NCI-H1694 treated with DMSO at 0.1 percent for 48 hours (cell line): ENCODE measurements around the gene SLC5A10.
A peak's percentile ranks its signal among the peaks of the same experiment; 100 is the strongest.

Experiments
- DNase-seq: peaks from one replicate; lab custom pipeline; 2025; lab: John Stamatoyannopoulos, UW

Gene SLC5A10

GRCh38 chr17:18985475-18985874 is 33.5 kb downstream of the SLC5A10 start:
- no peak for DNase-seq

DNA sequence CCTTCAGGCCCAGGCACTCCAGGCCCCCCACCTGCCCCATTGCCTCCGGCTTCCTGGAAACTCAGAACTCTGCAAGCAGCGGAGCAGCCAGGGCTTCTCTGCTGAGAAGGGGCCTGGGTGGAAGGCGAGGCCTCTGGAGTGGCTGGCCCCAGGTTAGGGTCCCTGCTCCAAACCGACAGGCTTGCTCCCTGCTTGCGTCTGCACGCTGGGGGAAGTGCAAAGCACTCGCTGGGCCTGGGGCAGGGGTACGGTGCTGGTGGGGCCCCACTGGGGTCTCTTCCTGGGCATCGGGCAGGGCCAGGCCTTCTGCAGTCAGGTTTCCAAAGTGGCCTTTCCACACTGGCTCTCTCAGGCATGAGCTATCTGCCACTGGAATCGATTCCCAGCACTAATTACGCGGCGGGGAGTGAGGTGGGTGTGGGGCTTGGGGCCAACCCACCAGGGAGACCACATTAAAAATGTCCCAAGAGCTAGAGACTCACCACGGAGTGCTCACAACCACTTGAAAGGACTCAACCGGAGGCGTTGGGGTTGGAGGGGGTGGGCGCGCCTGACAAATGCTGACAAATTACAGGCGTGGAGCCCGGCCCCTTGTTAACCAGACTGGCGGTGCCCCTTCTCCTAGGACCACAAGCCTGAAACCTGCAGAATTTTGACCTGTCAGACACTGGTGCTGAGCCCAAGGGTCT is 34.7 kb downstream of the SLC5A10 start:
- no peak for DNase-seq

- peak; percentile 84 for DNase-seq
Observed at GRCh38 chr17:18987230-18987610, 35.3 kb downstream of the SLC5A10 start.

DNA sequence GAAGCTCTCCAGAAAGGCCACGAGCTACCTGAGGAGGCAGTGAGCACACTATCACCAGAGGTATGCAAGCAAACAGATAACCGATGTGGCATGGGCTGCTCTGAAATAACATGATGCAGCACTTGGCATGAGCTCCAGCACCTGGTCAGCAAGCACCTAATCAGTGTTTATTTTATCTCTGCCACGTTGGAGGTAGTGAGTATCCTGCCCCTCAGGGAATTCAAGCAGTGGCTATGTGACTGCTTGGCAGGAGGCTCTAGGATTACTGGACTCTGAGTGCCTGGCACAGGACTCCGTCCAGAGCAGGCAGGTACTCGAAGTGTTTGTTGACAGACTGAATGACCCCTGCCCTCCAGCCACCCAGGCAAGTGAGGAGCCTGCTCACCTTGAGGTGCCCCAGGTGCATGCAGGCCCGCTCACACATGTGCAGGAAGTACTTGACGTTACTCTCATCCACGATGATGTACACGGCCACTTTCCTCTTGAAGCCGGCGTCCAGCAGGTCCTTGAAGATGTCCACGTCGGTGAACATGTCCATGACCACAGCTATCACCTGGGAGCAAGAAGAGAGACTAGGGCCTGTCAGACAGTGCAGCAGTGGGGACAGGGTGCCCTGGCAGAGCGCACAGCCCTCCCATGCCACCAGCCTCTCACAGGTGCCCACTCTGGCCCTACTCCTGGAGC is 36.0 kb downstream of the SLC5A10 start:
- DNase-seq: no peak

- no peak for DNase-seq
Observed at GRCh38 chr17:18988546-18989173, 36.7 kb downstream of the SLC5A10 start.

GRCh38 chr17:18990331-18990730 is 38.4 kb downstream of the SLC5A10 start:
- peak; percentile 96 for DNase-seq

DNA sequence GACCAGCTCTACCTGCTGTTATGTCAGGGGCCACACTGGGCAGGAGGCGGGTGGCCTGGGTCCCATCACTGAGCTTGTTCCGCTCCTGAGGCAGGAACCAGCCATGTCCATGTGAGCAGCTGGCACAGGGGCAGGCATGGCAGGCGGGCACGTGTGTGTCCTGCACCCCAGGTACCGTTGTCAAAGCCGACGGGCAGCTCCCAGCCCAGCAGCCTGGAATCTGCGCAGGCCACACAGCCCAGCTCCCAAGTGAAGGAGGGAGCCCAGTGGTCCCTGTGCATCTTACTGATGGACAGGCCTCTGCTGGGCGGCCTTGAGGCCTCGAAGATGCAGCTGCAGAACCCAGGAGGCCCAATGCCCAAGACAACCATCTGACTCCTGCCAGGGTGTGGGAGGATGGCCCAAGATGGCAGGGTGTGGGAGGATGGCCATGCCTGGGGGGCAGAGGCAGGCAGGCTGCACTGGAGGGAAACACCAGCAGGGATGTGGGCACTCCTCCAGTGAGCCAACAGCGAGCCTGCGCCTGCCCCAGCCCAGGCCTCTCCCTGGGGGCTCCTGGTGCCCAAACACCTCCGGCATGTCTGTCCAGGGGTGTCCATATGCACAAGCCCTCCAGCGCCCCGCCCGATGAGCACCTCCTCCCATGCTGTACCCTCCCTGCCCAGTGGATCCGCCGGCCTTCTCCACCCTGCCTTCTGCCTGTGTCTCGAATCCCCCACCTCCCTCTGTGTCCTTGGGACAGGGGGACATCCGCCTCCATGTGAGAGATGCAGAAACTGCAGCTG is 39.8 kb downstream of the SLC5A10 start:
- DNase-seq: no peak

DNA sequence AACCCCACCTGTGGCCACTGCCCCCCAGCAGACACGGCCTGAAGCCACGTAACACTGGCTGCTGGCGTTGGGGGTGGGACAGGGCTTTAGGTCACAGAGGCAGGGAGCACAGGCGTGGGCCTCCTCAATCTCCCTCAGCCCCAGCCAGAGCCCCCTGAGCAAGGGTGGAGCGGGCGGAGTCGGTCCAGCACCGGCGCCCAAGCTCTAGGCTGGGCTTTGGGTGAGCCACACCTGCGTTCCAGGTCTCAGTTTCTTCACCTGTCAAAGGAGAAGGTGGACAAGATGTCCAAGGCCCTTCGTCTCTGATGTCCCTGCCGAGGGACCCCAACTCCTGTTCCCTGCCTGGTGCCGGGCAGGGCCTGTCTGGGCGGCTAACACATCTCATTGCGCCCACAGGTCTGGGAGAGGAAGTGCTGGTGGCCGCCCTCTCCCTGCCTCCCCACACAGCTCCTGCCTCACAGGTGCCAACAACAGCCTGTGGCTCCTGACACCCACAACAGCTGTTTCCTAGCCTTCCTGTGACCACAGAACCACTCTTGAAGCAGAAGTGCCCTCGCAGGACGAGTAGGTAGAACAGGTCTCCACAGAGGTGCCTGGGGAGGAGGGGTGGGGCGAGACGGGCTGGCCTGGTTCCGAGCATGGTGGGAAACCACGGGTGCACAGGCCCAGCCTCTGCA is 40.6 kb downstream of the SLC5A10 start:
- DNase-seq: no peak

GRCh38 chr17:18993905-18994526 is 42.1 kb downstream of the SLC5A10 start:
- no peak for DNase-seq

DNA sequence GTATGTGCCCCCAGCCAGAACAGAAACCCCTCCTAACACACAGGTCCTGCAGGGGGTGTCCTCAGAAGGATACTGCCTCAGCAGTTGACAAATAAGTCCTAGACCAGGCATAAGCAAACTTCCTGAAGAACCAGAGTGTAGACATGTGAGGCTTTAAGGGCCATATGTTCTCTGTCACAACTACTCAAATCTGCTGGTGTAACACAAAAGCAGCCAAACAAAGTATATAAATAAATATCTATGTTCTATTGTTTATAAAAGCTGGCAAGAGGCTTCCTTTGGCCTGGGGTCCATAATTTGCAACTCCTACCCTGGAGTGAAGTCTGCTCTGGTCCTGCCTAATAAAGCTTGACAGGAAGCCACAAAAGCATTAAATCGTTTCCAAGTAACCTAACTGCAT is 42.7 kb downstream of the SLC5A10 start:
- no peak for DNase-seq

DNA sequence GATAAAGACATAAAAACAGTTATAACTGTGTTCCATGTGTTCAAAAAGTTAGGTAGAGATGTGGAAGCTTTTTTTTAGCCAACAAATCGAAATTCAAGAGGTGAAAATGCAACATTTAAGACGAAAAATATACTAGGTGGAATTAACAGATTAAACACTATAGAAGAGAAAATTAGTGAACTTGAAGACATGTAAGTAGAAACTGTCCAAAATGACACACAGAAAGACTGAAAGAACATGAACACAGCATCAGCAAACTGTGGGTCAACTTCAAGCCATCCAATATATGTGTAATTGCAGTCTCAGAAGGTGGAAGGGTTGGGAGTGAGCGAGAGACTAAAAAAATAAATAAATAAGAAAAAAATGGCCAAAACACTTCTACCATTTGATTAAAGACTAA is 43.3 kb downstream of the SLC5A10 start:
- DNase-seq: no peak

- no peak for DNase-seq
Observed at GRCh38 chr17:18996458-18996857, 44.5 kb downstream of the SLC5A10 start.

- no peak for DNase-seq
Observed at GRCh38 chr17:18997650-18998196, 45.8 kb downstream of the SLC5A10 start.

- no peak for DNase-seq
Observed at GRCh38 chr17:18999394-18999793, 47.4 kb downstream of the SLC5A10 start.

DNA sequence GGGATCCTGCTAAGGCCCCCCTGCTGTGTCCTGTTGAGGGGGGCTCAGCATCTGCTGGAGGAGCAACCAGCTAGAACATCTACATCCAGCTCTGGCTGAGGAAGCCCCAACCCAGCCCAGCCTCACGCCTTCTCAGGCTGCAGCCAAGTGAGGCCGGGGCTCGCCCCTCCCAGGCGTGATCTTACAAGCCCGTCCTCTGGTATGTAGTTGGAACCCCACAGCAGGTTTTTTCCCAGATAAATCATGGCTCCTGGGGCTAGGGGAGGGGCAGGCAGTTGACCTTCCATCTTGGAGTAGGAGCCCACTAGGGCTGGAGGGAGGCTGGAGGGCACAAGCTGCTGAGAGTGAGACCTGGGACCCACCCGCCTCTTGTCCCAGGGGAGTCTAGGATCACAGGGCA is 47.9 kb downstream of the SLC5A10 start:
- no peak for DNase-seq

DNA sequence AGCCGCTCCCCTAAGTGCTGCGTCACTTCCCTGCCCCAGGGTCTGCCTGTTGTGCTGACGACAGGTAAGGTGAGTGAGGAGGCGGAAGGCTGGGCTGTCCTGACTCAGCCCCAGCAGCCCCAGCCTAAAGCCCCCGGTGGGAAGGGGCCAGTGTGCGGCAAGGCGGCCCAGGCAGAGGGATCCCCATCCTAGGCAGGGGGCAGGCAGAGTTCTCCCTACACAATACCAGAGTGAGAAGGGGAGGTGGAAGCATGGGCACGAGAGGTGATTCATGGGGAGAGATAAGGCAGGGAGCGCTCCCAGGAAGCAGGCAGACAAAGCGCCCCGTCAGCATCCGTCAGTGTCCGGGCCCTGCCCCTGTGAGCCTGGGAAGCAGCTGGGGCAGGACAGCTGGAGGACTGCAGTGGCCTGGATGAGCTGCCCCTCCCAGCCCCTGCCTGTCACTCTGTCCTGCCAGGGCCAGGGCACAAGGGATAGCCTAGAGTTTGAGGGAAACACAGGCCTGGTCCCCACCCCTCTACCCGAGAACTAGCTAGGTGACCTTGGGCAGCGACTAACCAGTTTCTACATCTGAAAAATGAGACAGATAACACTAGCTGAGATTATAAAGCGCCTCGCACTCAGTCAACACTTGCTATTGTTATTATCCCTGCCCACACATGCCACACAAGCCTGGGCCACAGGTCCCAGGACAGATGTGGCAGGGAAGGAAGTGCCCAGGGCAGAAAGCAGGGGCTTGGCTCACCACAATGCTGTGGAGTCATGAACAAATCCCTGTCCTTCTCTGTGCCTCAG is 48.8 kb downstream of the SLC5A10 start:
- no peak for DNase-seq

GRCh38 chr17:19001907-19002590 is 50.1 kb downstream of the SLC5A10 start:
- DNase-seq: no peak

GRCh38 chr17:19002805-19003542 is 51.0 kb downstream of the SLC5A10 start:
- DNase-seq: no peak
